HG03097 (cell line): ENCODE data around the gene SLC16A8.

ENCODE experiments used
- ATAC-seq: cut with Tn5 transposase; IDR thresholded peaks from one replicate; pipeline ENCODE4 v1.9.1; 2021; ENCODE audit not compliant: unreplicated experiment, low FRiP score

SLC16A8 gene

DNA sequence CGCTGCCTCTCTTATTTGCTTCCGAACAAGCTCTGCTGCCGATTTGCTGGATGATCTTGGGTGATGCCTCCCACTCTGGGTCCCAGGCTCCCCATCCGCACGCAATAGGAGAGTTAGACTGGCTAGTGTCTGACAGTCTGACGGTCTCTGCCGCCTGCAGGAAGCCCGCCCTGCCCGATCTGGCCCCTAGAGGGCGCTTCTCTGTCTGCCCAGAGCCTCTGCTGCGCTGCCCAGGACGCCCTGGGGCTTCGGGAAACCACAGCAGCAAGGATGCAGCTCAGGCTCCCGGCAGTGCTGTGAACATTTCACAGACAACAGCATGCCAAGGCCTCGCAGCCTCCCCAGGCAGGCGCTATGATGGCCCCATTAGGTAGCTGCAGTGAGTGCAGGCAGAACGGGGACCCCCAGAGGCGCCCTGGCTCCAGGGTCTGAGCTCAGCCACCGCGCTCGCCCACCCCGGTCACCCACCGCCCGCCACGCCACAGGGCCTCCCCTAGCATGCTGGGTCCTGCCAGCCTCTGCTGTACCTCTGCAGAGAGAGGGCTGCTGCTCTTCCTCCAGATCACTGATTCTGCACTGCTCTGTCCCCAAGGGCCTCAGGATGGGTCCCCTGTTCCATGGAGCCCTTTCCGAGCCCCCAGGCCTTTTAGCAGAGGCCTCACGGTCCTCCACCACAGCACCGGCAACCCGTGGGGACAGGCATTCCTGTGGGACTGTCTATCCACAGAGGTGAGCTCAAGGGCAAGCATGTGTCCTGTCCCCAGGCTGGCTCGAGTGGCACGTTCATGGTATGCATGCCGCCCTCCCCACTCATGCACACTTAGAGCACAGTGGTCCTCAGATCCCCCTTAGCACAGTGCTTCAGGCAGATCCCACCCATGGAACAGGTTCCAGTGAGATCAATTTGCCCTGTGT is 30.8 kb upstream of the SLC16A8 start:
- ATAC-seq, result no peak

- ATAC-seq, result no peak
Measured at GRCh38 chr22:38112381-38112780, 28.4 kb upstream of the SLC16A8 start.

DNA sequence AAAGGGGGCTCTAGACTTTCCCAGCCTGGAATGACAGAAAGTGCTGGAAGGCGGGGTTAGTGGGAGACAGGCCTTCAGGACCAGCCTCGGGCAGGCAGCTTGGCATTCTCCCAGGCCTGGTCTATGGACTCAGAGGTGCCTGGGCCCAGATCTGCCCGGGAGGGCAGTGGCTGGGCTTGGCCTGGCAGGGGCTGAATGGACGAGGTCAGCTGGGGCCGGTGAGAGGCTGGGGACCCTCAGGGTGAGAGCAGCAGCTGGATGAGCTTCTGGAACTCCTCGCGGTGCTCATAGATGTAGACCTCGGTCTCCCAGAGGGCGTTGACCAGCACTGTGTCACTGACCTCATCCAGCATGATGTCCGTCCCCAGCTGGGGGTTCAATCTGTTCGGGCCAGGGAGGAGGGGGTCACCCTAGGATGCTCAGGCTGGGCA is 28.0 kb upstream of the SLC16A8 start:
- ATAC-seq, result no peak

- no peak for ATAC-seq
Measured at GRCh38 chr22:38110863-38111852, 27.2 kb upstream of the SLC16A8 start.

- ATAC-seq, result no peak
Measured at GRCh38 chr22:38110008-38110862, 26.3 kb upstream of the SLC16A8 start, which contains the start of gene BAIAP2L2. BAIAP2L2 (minus strand) TSS chr22:38110684; CDS start chr22:38110525, 159 bp downstream.

DNA sequence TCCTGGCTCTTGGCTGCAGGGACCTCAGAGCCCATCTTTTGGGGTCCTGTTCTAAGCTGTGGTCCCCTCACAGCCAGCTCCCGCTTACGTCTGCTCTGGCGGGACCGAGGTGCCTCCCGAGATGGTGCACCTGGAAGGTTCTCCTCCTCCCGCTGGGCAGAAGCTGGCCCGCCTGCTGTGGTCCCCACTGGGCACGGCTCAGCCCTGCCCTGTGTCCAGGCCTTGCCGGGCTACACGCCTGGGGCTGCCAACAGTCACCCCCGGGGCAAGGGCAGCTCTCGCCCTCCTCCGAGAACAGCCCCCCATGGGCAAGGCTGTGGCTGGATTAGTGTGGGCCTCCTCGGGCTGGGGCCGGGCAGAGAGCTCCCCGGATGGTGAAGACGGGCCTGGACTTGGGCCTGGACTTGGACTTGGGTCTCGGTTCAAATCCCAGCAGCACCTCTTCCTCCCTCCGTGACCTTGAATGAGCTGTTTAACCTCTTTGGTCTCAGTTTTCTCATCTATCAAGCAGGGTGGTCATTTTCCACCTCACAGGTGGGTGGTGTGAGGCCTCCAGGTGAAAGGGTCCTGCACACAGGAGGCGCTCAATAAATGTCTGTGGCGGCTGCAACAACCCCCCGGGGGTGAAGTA is 25.5 kb upstream of the SLC16A8 start:
- ATAC-seq, result no peak

GRCh38 chr22:38108561-38109319 is 24.8 kb upstream of the SLC16A8 start:
- no peak for ATAC-seq

DNA sequence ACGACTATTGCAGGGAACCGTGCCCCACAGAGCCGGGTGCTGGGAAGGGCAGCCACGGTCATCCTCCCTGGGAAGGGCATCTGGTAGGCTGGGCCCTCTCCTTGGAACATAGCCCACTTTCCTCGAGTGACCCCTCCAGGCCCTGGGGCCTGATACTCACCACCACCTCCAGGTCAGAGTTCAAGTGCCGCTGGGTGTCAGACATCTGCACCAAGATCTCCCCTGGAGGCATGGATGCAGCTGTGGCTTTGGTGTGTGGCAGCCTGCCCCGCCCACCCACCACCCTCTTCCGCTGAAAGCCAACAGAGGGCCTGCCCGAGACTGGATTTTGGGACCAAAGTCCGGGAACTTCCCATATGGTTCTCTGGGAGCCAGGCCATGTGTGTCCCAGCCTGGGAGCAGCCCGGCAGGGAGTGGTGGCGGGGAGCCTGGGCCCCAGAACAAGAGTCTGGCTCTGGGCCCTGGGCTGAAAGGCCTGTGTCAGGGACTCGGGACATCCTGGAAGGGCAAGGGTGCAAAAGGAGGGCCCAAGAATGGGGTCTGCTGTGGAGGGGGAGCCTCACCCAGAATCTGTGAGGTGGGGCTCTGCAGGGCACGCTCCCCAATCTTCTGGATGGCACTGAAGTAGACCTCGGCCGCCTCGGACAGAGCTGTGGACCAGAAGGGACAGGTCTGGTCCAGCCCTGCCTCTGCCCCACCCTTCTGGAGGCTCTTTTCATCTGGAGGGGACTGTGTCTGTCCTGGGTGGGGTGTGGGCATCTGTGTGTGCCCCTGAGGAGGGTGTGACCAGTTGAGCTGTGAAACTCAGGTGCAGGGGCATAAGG is 23.9 kb upstream of the SLC16A8 start:
- ATAC-seq, result no peak

- ATAC-seq, result no peak
Measured at GRCh38 chr22:38106814-38107578, 23.0 kb upstream of the SLC16A8 start.

GRCh38 chr22:38104084-38104483 is 20.1 kb upstream of the SLC16A8 start:
- ATAC-seq, result no peak

GRCh38 chr22:38103641-38104040 is 19.7 kb upstream of the SLC16A8 start:
- no peak for ATAC-seq

DNA sequence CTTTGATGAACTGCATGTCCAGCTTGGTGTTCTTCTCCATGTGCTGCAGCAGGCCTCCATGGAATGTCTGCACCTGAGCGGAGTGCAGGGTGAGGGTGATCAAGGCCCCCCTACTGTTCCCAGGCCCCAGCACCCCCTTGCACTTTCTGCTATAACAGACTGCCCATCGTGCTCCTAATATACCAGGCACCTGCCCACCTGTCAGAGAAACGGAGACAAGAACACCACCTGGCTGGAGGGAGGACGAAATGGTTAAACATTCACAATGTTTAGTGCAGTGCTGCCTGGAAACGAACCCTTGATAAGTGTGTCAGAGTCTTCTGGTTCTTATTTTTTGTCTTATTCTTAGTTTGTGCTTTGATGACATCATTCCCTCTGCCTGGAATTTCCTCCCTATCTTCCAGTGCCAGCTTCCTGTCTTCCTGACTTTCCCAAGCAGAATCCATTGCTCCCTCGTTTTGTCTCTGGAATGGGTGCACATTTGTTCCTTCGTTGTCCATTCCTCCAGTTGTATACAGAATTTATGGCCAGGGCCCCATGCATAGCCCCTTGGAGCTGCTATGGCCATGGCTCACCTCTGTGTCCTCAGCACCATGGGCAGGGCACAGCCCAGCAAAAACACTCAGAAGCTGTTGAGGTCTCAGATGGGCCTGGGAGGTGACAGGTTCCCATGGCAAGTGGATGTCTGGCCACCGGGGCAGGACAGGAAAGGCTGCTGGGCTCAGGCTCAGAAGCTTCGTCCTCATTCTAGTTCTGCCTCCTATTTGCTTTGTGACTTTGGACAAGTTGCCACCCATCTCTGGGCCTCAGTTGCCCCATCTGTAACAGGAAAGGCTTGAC is 14.6 kb upstream of the SLC16A8 start:
- ATAC-seq, result no peak

- ATAC-seq, result no peak
Measured at GRCh38 chr22:38097557-38098409, 13.8 kb upstream of the SLC16A8 start.

DNA sequence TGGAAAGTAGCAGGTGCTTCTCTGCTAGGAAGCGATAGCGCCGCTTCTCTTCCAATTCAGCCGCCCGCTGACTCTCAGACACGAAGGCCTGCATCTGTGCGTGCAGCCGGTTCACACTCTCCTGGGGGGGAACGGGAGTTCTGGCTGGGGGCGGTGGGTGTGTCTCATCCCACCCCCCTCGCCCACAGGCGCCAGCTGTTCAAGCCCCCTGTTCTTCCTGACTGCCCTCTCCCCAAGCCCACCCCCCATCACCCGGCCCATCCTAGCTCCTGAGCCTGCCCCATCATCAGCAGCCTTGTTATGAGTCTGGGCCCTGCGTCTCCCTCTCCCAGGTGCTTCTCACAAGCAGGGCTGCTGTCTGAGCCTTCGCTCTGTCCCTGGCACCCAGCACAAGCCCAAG is 13.1 kb upstream of the SLC16A8 start:
- ATAC-seq, result no peak

DNA sequence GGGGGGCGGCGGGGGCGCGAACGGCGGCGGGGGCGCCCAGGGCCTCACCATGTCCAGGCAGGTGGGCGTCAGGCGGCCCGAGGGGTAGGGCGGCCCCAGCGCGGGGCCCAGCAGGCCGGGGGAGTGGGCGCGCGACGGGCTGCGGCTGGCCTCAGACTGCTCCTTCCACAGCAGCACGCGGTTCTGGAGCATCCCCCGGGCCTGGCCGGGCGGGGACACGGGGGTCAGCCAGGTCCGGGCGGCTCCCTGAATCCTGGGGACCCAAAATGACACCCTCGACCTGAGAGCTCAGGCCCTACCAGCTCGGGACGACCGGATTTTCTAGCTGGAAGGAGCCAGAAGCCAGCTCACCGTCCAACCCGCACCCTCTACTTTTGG is 5.5 kb upstream of the SLC16A8 start:
- no peak for ATAC-seq
